HuH-7.5 (cell line): ENCODE results near the gene CD27.
"Not testable (repeated sequence)": the region's sequence is repeated elsewhere in the genome, so short reads cannot be mapped to it uniquely, and the experiment has no call there.

Experiments used
- DNase-seq: peaks from one replicate; pipeline ENCODE4 v3.0.0; 2011; ENCODE audit warnings: low spot score

The CD27 gene

DNA sequence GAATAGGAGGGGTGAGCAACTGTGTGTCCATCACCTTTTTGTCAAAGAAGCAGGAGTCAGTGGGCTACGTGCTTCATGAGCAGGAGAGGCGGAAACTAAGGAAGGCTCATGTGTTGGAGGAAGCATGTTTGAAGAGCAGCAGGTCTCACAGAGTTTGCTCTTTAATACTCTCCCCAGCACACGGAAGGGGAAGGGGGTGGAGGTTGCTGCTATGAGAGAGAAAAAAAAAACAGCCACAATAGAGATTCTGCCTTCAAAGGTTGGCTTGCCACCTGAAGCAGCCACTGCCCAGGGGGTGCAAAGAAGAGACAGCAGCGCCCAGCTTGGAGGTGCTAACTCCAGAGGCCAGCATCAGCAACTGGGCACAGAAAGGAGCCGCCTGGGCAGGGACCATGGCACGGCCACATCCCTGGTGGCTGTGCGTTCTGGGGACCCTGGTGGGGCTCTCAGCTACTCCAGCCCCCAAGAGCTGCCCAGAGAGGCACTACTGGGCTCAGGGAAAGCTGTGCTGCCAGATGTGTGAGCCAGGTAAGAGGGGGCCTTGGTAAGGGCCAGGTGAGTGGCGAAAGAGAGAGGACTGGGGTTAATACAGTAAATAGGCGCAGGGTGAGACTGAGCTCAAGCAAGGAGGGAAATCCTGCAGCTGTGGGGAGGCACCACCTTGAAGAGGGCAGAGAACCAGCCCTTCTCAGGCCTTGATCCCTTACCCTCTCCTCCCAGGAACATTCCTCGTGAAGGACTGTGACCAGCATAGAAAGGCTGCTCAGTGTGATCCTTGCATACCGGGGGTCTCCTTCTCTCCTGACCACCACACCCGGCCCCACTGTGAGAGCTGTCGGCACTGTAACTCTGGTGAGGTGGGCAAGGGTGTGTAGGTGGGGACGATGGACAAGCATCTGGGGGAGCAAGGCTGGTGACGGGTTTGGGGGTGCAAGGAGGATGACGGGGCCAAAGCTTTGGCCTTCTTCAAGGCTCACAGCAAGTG is at the start of gene CD27:
Gene CD27 (plus strand): TSS at position 252 of the 985 bp plus-strand sequence. CDS start 141 bp downstream, at position 393.
- no peak for DNase-seq

DNA sequence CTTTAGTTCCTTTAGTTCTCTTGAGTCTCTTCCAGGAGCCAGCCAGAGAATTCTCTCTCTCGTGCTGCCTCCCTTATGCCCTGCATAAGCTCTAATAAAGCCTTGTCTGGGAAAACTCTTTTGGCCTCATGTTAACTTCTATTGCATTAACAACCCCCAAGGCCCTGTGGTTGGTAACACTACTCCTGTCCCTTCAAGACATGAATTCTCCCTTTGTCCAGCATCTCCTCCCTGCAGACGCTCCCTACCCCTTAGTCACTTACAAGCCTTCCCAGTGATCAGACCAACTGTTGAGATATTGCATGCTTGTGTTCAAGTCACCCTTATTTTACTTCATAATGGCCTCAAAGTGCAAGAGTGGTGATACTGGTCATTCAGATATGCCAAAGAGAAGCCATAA is 48.7 kb upstream of the CD27 start:
- DNase-seq, result no peak

DNA sequence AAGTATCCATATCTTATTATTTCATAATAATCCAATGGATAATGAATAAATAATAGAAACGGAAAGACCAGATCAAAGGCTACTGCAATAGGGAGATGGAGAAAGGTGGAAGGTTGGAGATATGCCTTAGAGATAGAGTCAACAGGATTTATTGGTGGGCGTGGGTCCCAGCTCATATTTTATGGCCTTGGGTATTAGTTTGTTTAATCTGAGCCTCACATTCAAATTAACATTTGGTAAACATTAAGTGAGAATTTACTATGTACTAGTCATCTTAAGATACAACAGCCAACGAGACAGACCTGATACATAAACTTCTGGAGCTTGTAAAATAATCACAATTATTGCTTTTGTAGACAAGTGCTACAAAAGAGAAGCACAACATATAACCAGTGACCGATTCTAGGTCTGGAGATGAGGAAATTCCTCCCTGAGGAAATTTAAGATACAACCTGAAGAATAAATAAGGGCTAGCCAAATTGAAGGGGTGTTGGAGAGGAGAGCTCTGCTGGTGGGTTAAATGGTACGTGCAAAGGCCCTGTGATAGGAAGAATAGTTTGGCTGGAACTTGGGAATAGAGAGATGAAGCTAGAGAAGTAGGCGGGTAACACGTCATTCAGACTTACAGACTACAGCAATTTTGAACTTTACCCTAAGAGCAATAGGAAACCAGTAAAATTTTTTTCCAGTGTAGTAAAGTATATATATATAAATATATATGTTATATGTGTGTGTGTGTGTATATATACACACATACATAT is 44.7 kb upstream of the CD27 start:
- DNase-seq, result no peak

DNA sequence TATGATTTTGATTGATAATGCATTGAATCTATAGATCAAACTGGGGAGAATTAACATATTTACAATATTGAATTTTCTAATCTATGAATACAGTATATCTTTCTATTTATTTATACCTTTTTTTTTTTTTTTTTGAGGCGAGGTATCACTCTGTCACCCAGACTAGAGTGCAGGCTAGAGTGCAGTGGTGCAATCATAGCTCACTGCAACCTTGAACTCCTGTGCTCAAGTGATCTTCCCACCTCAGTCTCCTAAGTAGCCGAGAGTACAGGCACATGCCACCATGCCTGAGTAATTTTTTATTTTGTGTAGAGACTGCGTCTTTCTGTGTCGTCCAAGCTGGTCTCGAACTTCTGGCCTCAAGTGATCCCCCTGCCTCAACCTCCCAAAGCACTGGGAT is 40.4 kb upstream of the CD27 start:
- DNase-seq, result no peak

DNA sequence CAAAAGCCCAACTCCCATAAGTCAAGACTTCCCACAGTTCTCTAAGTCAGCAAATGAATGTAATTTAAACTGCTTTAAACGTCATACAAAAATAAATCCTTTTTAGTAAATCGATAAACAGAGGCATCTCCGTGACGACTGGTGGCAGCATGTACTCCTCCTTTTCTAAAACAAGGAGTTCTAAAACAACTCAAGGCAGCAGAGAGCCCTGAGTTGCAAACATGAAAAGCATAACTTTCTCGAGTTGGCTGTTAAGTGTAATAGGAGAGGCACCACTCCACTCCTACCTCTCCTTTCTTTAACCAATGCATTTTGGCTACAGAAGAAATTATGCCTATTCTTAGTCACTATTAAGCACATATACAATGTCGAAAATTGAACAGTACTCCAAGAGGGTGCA is 38.8 kb upstream of the CD27 start:
- no peak for DNase-seq

DNA sequence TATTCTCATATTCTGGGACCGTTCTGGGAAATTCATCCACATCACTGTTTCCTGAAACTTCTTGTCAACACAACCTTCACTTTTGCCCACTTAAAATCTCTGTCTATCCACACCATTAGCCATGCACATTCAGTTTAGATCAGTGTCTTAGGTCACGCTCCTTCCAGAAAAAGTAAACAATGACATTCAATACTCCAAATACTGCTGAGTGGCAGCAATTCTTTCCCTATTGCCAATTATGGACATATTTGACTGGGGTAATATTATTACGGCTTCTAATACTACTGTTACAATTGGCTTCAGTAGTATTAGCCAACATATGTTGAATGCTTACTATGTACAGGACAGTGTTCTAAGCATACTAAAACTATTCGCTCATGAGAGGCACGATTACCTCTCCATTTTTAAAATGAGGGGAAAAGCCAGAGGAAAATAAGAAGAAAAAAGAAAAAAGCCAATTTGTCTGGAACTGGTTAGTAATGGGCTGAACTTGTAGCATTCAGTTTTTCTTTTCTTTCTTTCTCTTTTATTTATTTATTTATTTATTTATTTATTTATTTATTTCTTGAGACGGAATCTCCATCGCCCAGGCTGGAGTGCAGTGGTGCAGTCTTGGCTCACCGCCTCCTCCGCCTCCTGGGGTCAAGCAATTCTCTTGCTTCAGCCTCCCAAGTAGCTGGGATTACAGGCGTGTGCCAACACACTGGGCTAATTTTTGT is 37.4 kb upstream of the CD27 start:
- DNase-seq, result no peak

DNA sequence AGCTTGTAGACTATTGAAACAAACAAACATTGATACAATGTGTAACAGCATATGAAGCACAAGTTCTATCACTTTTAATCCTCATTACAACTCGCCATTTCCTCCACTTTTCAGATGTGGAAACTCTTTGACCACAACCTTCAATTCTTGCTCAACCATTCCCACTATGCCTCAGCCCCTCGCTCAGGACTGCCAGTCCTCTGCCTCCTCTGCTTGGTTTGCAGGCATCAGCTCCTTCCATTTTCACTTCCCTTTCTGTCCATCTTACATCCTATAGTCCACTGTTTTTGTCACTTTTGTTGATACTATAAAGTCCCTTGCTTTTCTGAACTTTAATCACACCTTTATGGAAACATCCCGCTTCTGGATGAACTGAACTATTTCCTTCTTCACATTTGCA is 28.2 kb upstream of the CD27 start:
- no peak for DNase-seq

DNA sequence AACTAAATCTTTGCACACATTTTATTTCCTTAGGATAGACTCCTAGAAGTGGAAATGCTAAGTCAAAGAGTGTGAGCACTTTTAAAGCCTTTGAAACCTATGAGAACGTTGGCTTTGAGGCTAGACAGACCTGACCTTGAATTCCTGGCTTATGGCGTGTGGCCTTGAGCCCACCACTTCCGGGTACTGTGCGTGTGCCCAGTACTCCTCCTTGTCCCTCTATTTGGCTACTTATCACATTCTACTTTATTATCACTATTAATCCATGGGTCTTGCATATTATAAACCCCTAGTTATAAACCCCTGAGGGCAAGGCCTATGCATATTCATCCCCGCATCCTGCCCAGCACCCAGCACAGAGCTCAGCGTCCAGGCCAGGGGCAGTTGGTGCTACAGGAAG is 26.0 kb upstream of the CD27 start:
- DNase-seq, result no peak

DNA sequence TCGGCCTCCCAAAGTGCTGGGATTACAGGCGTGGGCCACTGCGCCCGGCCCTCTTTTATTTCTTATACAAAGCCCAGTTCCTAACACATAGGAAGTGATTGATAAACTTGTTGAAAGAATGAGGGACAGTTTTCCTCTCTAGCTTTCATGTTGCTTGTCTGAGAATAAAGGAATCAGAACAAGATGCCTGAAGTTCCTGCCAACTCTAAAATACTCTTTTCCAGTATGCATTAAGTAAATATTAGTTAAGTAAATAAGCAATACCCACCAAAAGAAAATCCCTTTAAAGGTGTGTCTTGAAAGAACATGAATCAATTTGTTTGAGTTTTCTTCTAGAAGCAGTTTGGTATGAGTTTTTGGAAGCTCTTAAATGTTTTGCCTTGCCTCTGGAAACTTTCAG is 24.4 kb upstream of the CD27 start:
- no peak for DNase-seq

DNA sequence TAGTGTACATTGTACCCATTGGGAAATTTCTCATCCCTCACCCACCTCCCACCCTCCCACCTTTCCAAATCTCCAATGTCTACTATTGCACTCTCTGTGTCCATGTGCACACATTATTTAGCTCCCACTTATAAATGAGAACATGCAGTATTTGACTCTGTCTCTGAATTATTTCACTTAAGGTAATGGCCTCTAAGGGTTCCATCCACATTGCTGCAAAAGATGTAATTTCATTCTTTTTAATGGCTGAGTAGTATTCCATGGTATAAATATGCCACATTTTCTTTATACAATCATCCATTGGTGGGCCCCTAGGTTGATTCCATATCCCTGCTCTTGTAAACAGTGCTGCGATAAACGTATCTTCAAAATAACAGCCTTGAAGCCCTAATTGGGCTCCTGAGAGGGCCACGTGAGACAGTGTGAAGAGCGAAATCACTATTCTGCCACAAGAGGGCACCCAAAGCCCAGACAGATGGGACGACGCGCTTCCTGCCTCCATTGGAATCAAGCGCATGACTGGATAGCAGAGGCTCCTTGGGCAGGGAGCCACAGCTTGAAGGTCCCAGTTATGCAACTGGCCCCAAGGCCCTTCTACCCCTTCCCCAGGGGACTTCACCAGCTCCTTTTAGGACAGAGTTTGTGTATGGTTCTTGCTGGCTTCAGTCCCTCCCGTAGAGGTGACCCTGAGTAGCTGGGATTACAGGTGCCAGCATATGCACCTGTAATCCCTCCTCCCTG is 21.3 kb upstream of the CD27 start:
- peak; percentile 62 for DNase-seq

DNA sequence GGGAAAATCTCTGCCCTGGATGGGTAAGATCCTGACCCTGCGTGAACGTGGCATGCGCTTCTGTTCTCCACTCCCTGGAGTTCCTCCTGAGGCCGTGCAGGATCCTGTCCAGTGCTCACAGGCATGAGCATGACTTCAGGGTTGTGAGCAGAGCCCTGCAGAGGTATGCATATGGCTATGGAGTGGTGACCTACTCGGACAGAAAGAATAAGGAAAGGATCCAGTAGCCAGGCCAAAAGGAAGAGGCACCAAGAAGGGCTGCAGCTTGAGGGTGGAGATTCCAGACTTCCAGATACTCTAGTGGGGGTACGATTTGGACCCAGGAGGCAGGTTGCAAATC is 20.8 kb upstream of the CD27 start:
- DNase-seq, result no peak

DNA sequence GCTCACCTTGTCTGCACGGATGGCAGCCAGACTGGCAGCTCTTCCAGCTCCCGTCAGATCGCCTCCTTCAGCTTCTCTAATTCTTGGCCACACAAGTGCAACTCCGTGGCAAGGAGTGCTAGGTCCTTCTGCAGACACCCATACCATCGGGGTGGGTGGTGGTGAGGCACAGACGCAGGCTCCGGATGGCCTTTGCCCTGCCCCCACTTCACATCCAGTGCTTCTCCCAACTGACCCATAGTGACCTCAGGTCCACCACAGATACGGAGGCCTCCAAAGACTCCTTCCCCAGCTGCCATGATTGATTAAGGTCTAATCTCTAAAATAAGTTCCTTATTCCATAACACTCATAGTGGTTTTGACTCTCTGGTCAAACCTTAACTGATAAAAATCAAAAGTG is 19.9 kb upstream of the CD27 start:
- DNase-seq, result no peak

DNA sequence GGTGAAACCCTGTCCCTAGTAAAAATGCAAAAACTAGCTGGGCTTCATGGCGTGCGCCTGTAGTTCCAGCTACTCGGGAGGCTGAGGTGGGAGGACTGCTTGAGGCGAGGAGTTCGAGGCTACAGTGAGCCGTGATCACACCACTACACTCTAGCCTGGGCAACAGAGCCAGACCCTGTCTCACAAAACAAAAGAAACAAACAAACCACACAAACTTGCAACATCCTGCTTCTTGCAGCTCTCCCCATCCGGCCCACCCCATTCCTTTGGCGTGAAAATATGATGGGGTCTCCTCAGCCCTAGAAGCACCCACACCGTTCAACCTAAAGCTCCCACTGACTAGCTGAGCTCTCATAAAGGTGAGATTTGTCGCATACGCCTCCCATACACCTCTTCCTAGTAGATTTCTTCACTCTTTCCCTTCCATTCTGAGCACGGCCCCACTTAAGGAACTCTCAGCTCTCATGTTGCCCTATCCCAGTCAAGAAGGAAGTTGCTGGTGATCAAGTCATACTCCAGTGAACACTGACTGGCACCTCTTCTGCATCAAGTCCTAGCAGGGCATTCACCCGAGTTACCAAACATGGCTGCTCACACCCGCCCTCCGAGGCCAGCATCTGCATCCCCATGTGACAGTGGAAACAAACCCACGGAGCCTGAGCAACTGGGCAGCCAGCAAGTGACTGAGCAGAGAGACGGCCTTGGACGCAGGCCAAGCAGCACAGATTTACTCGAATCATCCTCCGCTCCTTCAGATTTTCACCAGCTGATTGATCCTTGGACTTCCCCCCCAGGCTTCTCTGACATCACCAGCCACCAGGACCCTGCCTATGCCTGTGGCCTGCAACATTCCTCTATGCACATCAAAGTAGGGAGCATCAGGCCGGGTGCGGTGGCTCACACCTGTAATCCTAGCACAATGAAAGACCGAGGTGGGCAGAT is 18.9 kb upstream of the CD27 start:
- DNase-seq, result no peak

DNA sequence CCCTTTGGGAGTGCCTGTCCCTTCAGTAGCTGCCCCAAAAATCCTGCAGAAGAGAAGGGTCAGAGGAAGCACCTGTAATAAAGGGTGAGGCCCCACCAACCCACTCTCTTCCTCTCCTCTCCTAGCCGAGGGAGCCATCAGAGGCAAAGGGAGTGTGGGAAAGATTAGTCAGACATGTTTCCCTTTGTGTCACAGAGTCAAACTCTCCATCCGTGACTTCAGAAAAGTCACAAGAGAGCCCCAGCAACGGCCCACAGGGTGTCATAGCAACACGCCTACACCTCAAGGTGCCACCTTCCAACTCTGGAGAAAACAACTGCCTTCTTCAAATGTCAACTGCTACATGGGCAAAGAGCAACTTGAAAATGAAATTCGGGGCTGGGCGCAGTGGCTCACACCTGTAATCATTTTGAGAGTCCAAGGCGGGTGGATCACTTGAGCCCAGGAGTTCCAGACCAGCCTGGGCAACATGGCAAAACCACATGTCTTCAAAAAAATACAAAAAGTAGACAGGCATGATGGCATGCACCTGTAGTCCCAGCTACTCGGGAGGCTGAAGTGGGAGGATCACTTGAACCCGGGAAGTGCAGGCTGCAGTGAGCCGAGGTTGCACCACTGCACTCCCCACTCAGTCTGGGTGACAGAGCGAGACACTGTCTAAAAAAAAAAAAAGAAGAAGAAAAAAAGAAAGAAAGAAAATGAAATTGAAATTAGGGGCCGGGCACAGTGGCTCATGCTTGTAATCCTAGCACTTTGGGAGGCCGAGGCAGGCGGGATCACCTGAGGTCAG is 17.7 kb upstream of the CD27 start:
- DNase-seq, result no peak

DNA sequence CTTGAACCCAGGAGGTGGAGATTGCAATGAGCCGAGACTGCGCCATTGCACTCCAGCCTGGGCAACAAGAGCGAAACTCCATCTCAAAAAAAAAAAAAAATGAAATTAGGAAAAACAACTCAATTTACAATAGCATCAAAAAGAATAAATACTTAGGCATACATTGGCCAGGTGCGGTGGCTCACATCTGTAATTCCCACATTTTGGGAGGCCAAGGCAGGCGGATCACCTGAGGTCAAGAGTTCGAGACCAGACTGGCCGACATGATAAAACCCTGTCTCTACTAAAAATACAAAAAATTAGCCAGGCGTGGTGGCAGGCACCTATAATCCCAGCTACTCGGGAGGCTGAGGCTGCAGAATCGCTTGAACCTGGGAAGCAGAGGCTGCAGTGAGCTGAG is 17.0 kb upstream of the CD27 start:
- DNase-seq, result not testable (repeated sequence)

DNA sequence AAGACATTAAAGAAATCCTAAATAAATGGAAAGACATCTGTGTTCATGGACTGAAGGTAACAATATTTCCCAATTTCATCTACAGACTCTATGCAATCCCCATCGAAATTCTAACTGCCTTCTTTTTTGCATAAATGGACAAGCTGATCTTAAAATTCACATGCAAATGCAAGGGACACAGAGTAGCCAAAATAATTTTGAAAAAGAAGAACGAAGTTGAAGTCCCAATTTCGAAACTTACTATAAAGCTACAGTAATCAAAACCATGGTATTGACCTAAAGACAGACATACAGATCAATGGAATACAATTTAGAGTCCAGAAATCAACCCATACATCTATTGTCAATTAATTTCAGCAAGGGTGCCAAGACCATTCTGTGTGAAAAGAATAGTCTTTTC is 16.4 kb upstream of the CD27 start:
- DNase-seq, result no peak

DNA sequence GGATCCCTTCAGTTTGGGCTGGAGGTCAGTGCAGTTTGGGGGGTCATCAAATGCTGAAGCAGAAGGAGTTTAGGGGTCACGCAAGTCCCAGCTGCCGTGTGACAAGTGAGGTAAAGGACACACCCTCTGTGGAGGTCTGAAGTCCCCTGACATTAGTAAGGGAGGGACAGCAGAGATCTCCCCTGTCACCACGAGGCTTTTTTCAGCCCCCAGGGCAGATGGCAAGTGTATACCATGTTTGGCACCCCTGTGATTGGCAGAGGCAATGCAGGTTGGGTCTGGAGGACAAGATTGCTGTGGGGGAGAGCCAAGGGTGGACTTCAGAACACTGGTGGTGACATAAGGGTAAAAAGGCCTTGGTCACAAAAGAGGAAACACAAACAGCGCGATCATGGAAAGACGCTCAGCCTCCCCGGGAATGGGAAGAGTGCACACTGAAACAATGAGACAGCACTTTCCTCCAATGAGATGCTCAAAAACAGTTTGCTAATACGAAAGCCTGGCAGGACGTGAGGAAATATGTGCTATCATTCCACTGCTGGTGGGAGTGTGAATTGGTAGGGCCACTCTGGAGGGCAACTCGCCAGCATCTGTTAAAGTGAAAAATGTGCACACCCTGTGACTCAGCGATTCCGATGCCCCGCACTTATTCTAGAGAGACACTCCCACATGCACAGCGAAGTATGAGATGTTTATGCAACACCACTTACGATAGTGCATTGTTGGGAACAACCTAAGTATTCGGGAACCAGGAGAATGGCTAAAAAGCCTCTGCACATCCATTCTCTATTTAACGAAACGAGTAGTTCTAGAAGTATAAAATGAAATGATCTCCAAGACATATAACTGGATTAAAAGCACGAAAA is 14.4 kb upstream of the CD27 start:
- DNase-seq, result no peak

DNA sequence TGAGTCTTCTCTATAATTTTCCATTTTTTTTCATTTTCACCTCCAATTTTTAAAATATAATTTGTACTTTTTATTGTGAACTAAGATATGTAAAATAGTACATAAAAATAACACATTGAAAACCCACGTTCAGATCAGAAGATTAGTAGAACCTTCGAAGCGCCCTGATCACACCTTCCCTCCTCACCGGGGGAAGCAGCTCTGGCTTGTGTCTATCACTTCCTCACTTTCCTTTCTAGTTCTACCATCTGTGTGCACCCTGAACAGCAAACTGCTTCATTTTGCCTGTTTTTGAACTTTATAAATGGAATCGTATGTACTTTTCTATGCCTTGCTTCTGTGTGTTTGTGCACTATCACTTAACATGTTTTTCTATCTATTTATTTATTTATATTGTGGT is 11.8 kb upstream of the CD27 start:
- DNase-seq, result no peak
